NCI-H1930 (cell line): ENCODE results near the gene CARD16.

Source experiments
- DNase-seq, 2 experiments: peaks; one replicate each; lab custom pipeline; 2025; lab: John Stamatoyannopoulos, UW

Gene CARD16

GRCh38 chr11:104992781-104993180, 52.4 kb downstream of the CARD16 start:
- no peak for DNase-seq

GRCh38 chr11:104991994-104992393, 53.1 kb downstream of the CARD16 start:
- DNase-seq, result no peak
